Large intestine (tissue), 3 donors: ENCODE data around the gene PEAK3. TPM values are rescaled to one million over a fixed set of nuclear protein-coding genes. Genes with fewer than 3 reads are reported as not detected.
A peak's percentile ranks its signal among the peaks of the same experiment; 100 is the strongest.

ENCODE experiments used
- DNase-seq, 2 donors: peaks; one replicate each; pipeline versions ENCODE4 v3.0.0 to v3.0.0-alpha.2; 2013
- H3K27ac ChIP-seq: one replicate; pipeline ENCODE4 v1.5.1; 2013; ENCODE audit warnings: low read length
- H3K27me3 ChIP-seq: 2 replicates; pipeline ENCODE4 v1.6.1; 2013; ENCODE audit warnings: low read length; ENCODE audit not compliant: control insufficient read depth, insufficient read depth
- H3K36me3 ChIP-seq: 2 replicates; pipeline ENCODE4 v1.6.1; 2013; ENCODE audit warnings: low read length; ENCODE audit not compliant: control insufficient read depth, insufficient read depth
- H3K4me1 ChIP-seq: one replicate; pipeline ENCODE4 v1.6.1; 2013; ENCODE audit warnings: low read length; ENCODE audit not compliant: control insufficient read depth, insufficient read depth
- H3K4me3 ChIP-seq: one replicate; pipeline ENCODE4 v1.5.1; 2013; ENCODE audit warnings: low read length
- H3K9me3 ChIP-seq: one replicate; pipeline ENCODE4 v1.6.1; 2013; ENCODE audit warnings: mild to moderate bottlenecking, low read depth, low read length, moderate library complexity; ENCODE audit not compliant: control insufficient read depth
- WGBS: methylation state at CpG from one replicate; pipeline ENCODE4 v1.1.5; 2013; ENCODE audit warnings: low lambda C conversion rate; ENCODE audit not compliant: insufficient coverage; 5-methylcytosine and 5-hydroxymethylcytosine counted together
- polyA plus RNA-seq: library from polyadenylated mRNA; unstranded; fragments of 120-200 nt; gene quantifications from one replicate; pipeline ENCODE4 v1.2.1, GENCODE V29; 2013

Gene PEAK3
- polyA plus RNA-seq, 1 donor, result 0.15 TPM

DNA sequence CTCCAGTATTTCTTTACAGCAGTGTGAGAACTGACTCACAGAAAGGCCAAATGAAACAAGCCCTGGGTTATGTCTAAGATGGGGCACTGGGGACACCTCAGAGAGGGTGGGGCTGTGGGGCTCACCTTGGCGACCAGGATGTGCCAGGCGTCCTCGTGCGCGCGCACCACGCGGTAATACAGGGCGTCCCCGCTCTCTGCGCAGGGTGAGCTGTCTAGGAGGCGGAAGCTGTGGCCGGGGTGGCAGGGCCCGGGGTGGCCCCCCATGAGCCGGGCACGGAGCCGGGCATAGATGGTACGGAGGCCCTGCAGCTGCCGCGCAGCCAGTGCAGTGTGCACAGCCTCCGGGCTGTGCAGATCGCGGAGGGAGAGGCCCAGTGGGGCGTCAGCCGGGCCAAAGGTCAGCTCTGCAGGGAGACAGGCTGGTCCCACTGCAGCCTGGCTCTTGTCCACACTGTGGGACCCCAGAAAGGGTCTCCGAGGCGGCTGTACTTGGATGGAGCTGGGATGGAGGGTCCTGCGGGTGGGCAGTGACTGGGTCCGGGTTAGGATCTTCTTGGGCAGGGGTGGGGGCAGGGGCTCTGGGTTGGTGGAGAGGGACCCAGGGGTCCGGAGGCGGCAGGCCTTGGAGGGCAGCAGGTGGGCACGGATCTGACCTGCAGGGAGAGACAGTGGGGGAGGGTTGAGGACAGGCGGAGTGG, 3.4 kb downstream of the PEAK3 start:
- peaks cover 11% of the 10 kb centered on the region for H3K36me3 ChIP-seq
- peaks cover 27% of the 10 kb centered on the region for H3K4me1 ChIP-seq
- WGBS, result no CpG with 5 or more reads among the region's 33 CpGs
- H3K27me3 ChIP-seq, result peaks cover 22% of the 10 kb centered on the region
- H3K4me3 ChIP-seq, result no peak overlapping the region
- H3K9me3 ChIP-seq, result peaks cover 8% of the 10 kb centered on the region
- peak in 1 of 2 donors; percentile 51 for DNase-seq
- no peak overlapping the region for H3K27ac ChIP-seq

DNA sequence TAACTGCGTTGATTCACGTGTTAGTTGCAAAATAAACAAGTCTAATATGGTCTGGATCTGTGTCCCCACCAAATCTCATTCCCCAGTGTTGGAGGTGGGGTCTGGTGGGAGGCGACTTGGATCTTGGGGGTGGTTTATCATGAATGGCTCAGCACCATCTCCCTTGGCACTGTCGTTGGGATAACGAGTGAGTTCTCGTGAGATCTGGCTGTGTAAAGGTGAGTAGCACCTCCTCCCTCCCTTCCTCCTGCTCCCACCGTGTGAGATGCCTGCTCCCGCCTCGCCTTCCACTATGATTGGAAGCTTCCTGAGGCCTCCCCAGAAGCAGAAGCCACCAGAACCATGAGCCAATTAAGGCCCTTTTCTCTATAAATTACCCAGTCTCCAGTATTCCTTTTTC, 4.8 kb downstream of the PEAK3 start:
- WGBS, result 82% methylated on average over 3 of the region's 9 CpGs
- Histone ChIP-seq H3K27me3 (peaks cover 10% of the 10 kb centered on the region), H3K9me3 (peaks cover 8% of the 10 kb centered on the region), H3K36me3 (peaks cover 24% of the 10 kb centered on the region), H3K4me3 (no peak overlapping the region), H3K4me1 (peaks cover 35% of the 10 kb centered on the region), H3K27ac (no peak overlapping the region)
- no peak for DNase-seq

DNA sequence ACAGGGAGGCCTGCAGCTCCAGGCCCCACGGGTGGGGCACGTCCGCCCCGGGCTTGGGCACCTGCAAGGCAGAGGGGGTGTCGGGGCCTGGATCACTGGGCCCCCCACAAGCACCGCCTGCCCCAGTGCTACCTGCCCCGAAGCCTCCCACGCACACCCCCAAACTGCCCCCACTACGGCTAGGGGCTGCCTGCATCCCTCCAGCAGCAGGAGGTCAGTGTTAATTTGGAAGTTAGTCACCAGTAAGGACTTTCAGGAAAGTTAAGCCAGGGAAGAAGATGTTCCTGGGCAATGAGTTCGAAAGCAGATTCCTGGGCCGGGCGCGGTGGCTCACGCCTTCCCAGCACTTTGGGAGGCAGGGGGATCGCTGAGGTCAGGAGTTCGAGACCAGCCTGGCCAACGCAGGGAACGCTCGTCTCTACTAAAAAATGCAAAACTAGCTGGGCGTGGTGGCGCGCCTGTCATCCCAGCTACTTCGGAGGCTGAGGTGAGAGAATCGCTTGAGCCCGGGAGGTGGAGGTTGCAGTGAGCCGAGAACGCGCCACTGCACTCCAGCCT, 5.5 kb downstream of the PEAK3 start:
- H3K36me3 ChIP-seq, result peaks cover 29% of the 10 kb centered on the region
- no CpG with 5 or more reads among the region's 28 CpGs for WGBS
- no peak overlapping the region for H3K4me3 ChIP-seq
- H3K4me1 ChIP-seq, result peaks cover 35% of the 10 kb centered on the region
- H3K9me3 ChIP-seq, result peaks cover 4% of the 10 kb centered on the region
- DNase-seq, result no peak
- H3K27me3 ChIP-seq, result peaks cover 4% of the 10 kb centered on the region
- no peak overlapping the region for H3K27ac ChIP-seq

DNA sequence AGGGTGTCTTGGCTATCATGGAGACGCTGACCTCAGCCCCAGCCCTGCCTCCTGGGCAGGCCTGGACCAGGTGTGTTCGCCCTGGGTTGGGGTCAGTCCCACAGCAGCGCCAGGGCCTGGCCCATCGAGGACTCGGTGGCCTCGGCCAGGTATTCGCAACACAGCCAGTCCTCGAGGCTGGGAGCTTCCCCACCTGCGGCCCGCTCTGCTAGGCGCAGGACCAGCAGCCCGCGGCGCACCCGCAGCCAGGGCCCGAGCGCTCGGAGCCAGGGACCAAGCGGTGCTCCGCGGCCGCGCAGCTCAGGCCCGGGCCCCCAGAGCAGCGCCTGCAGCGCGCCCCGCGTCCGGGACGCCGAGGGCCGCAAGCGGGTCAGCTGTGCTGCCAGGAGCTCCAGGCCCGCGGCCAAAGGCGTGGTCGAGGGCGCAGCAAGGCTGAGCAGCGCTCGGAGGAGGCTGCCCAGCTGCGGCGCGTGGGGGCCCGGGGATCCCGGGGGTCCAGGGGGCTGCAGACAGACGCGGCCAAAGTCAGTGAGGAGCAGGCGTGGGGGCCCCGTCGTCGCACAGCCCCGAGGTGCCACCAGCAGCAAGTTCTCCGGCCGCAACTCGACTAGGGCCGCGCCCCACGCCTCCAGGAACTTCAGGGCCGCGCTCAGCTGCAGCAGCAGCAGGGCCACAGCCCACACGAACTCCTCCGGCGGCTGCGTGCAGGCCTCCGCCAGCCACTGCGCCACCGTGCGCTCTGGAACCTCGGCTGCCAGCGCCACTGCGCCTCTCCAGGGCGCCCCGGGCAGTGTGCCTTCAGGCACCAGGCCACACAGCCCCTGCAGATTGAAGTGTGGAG, 6.2 kb downstream of the PEAK3 start:
- no peak overlapping the region for H3K27ac ChIP-seq

DNA sequence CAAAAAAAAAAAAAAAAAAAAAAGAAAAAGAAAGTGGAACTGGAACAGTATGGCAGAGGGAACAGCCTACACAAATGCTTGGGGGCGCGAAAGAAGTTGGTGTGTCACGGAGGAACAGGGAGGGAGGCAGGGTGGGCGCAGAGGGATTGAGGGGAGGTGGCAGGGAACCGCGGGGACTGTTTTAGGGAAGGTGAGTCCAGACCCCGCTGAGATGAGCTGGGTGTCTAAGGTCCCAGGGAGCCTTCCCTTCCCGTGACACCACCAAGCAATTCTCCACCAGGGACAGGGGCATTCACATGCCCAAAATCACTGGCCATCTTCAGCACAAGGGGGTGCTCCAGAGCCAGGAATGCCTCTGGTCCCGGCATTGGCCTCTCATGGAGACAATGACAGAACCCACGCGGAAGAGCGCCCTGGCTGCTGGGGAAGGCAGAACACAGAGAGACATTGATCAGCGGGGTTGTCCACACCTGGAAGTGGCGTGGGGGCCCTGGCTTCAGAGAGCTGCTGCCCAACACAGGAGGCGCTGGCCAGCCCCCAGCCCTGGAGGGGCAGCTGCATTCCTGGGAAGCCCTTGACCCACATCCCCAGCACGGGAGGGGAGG, 6.9 kb downstream of the PEAK3 start:
- H3K9me3 ChIP-seq, result peaks cover 4% of the 10 kb centered on the region
- H3K4me3 ChIP-seq, result no peak overlapping the region
- no peaks in the 10 kb centered on the region for H3K27me3 ChIP-seq
- H3K27ac ChIP-seq, result no peak overlapping the region
- peaks cover 36% of the 10 kb centered on the region for H3K4me1 ChIP-seq
- DNase-seq, result peak in 1 of 2 donors; percentile 60
- WGBS, result 100% methylated on average over 4 of the region's 16 CpGs
- H3K36me3 ChIP-seq, result peaks cover 33% of the 10 kb centered on the region

More for the DNA sequence above, 6.2 kb downstream of the PEAK3 start:
- Histone ChIP-seq H3K36me3 (peaks cover 33% of the 10 kb centered on the region), H3K4me3 (no peak overlapping the region), H3K9me3 (peaks cover 4% of the 10 kb centered on the region), H3K4me1 (peaks cover 36% of the 10 kb centered on the region), H3K27me3 (peaks cover 4% of the 10 kb centered on the region)
- DNase-seq, result no peak
- WGBS, result no CpG with 5 or more reads among the region's 74 CpGs

DNA sequence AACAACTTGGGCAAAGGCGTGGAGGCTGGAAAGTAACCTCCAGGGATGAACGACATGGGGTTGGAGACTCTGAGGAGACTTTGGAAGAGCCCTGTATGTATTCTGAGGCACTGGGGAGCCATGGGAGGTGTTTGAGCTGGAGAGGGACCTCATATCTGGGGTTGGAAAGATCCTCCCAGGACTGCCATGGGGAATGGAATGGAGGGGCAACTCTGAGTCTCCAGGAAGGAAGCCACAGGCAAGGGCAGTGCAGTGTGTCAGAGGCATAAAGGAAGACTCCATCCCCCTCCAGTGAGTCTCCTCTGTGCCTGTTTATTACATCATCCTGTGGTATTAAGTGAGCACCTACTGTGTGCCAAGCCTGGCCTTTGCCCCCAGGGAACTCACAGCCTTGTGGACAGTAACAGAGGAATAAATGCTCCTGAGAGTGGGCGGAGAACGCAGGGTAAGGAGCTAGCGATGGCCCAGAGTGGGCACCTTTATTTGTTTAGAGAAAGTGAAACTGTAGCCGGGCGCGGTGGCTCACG, 7.7 kb downstream of the PEAK3 start:
- DNase-seq, result no peak
- Histone ChIP-seq H3K27ac (peak overlapping the region; percentile 52), H3K9me3 (peaks cover 4% of the 10 kb centered on the region), H3K27me3 (no peaks in the 10 kb centered on the region), H3K4me3 (no peak overlapping the region), H3K4me1 (peaks cover 36% of the 10 kb centered on the region), H3K36me3 (peaks cover 33% of the 10 kb centered on the region)
- no CpG with 5 or more reads among the region's 9 CpGs for WGBS

DNA sequence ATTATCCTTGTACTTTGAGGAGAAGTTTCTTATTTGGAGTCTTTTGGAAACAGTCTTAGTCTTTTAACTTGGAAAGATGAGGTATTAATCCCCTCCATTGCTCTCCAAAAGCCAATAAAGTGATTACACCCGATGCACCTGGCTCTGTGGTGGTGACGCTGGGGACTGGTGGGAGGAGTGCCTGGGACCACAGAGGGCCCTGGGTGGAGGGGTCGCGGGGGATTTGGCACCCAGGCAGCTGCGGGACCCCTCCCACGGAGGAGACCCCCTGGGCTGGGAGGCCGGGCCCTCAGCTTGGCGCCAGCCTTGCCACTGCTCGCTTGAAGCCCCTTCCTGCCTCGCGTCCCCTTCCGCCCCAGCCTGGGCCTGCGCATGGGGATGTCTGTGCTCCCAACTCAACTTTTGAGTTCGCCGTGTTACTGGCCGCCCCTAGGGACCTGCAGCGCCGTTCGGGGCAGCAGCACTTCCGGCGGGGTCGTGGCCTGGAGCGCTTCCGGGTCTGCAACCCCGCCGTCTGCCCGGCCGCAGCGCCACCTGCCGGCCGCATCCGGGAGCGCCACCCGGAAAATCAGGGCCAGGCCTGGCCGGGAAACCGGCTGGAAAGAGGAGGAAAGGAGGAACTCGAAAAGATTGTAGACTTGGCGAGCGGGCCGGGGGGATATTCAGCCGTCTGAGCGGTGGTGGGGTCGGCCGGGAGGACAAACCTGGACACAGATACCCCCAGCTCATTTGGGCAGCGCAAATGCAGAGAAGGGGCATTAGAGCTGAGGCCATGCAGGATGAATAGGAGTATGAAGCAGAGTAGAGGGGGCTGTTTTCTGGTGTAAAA, 8.4 kb downstream of the PEAK3 start:
- Histone ChIP-seq H3K36me3 (peaks cover 33% of the 10 kb centered on the region), H3K4me3 (peak overlapping the region; percentile 15), H3K27me3 (no peaks in the 10 kb centered on the region), H3K4me1 (peaks cover 34% of the 10 kb centered on the region), H3K27ac (peak overlapping the region; percentile 52), H3K9me3 (peaks cover 4% of the 10 kb centered on the region)
- peak; percentile 69 to 75 for DNase-seq
- no CpG with 5 or more reads among the region's 45 CpGs for WGBS

DNA sequence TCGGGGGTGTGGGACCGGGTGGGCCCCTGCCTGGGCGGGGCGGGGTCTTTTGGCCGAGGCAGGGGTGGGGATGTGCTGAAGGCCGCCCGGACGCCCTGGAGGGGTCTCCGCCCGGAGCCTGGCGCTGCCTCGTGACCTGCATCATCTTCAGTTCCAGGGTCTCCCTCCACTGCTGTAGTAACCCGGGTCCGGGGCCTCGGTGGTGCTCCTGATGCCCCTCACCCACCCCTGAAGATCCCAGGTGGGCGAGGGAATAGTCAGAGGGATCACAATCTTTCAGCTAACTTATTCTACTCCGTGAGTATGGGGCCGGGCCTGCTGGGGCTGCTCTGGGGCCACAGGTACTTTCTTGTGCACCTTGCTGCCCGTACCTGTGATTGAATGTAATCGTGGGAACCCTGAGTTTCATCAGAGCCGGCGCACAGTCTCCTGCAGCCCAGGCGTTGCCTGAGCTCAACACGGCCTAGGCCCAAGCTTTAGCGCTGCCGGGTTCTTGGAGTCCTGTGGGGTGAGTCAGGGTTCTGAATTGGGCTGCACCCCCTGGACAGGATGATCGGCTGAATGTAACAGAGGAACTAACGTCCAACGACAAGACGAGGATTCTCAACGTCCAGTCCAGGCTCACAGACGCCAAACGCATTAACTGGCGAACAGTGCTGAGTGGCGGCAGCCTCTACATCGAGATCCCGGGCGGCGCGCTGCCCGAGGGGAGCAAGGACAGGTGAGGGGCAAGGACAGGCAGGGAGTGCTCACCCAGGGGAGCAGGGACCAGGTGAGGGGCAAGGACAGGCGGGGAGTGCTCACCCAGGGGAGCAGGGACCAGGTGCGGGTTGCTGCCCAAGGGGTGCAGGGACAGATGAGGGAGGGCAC, 10.5 kb downstream of the PEAK3 start:
- Histone ChIP-seq H3K9me3 (peaks cover 4% of the 10 kb centered on the region), H3K4me1 (peaks cover 33% of the 10 kb centered on the region)
- no CpG with 5 or more reads among the region's 43 CpGs for WGBS

More for the DNA sequence above, 10.5 kb downstream of the PEAK3 start:
- H3K27me3 ChIP-seq, result no peaks in the 10 kb centered on the region
- DNase-seq, result peak in 1 of 2 donors; percentile 46
- peak overlapping the region; percentile 91 for H3K27ac ChIP-seq
- H3K4me3 ChIP-seq, result peak overlapping the region; percentile 100
- H3K36me3 ChIP-seq, result peaks cover 33% of the 10 kb centered on the region
